ENCODE data around the gene DOK6.

- no peak for TF ChIP-seq CTCF (IDR thresholded peaks at IDR 0.05; ENCODE audit: low read depth, low read length)
- no peak for TF ChIP-seq EZH2phosphoT487 (IDR thresholded peaks at IDR 0.05; ENCODE audit: low read depth)
Observed at GRCh38 chr18:69841117-69841516, 440.4 kb downstream of the DOK6 start.

All from OCI-LY3 (cell line).